VCaP (cell line): Measurements from ENCODE around the gene IFT57.

Experiments used
- H3K27ac ChIP-seq: fragments of 450-650 bp; 2 replicates; pipeline ENCODE4 v1.5.1; 2017
- CTCF ChIP-seq: fragments of 450-650 bp; conservative IDR thresholded peaks from 2 replicates; pipeline ENCODE4 v1.5.1; 2017; ENCODE audit warnings: mild to moderate bottlenecking, moderate library complexity

IFT57 gene

GRCh38 chr3:108200578-108200977 lies 21.6 kb downstream of the IFT57 start:
- TF ChIP-seq CTCF, result no peak

GRCh38 chr3:108200024-108200423 lies 22.2 kb downstream of the IFT57 start:
- no peak for TF ChIP-seq CTCF
- H3K27ac ChIP-seq, result no peak overlapping the region

More at GRCh38 chr3:108200578-108200977, 21.6 kb downstream of the IFT57 start:
- no peak overlapping the region for H3K27ac ChIP-seq

- no peak for TF ChIP-seq CTCF
- no peak overlapping the region for H3K27ac ChIP-seq
Observed at GRCh38 chr3:108191394-108191793, 30.8 kb downstream of the IFT57 start.

- TF ChIP-seq CTCF, result no peak
- no peak overlapping the region for H3K27ac ChIP-seq
Observed at GRCh38 chr3:108190346-108190745, 31.9 kb downstream of the IFT57 start.

- H3K27ac ChIP-seq, result no peak overlapping the region
- TF ChIP-seq CTCF, result no peak
Observed at GRCh38 chr3:108189440-108189839, 32.8 kb downstream of the IFT57 start.

- no peak for TF ChIP-seq CTCF
- no peak overlapping the region for H3K27ac ChIP-seq
Observed at GRCh38 chr3:108185536-108185935, 36.7 kb downstream of the IFT57 start.

- no peak overlapping the region for H3K27ac ChIP-seq
- no peak for TF ChIP-seq CTCF
Observed at GRCh38 chr3:108184824-108185223, 37.4 kb downstream of the IFT57 start.

GRCh38 chr3:108183971-108184370 lies 38.3 kb downstream of the IFT57 start:
- H3K27ac ChIP-seq, result no peak overlapping the region

More at GRCh38 chr3:108183971-108184370, 38.3 kb downstream of the IFT57 start:
- no peak for TF ChIP-seq CTCF
